Liver (tissue), 9 donors: ENCODE data around the gene CHN2. TPM values are rescaled to one million over a fixed set of nuclear protein-coding genes. Genes with fewer than 3 reads are reported as not detected.

ENCODE experiments used
- DNase-seq: peaks from one replicate; pipeline ENCODE4 v3.0.0-alpha.2; 2017; ENCODE audit warnings: low spot score
- H3K27ac ChIP-seq, 2 donors: one replicate each; pipeline ENCODE4 v1.7.0; 2013; ENCODE audit warnings: inconsistent platforms in 2 of 2, low read length in 2 of 2, control low read depth in 1 of 2, low read depth in 1 of 2, mild to moderate bottlenecking in 1 of 2
- H3K27me3 ChIP-seq, 4 donors: one replicate each; pipeline versions ENCODE4 v1.6.1 to v1.7.0; 2013; ENCODE audit warnings: low read length in 3 of 4, inconsistent platforms in 1 of 4, mild to moderate bottlenecking in 1 of 4, moderate library complexity in 1 of 4; ENCODE audit not compliant: control insufficient read depth in 4 of 4, insufficient read depth in 4 of 4
- H3K36me3 ChIP-seq, 4 donors: one replicate each; pipeline versions ENCODE4 v1.6.1 to v1.7.0; 2013; ENCODE audit warnings: low read length in 3 of 4, mild to moderate bottlenecking in 3 of 4, low read depth in 1 of 4, moderate library complexity in 1 of 4; ENCODE audit not compliant: control insufficient read depth in 4 of 4, insufficient read depth in 3 of 4
- H3K4me1 ChIP-seq, 4 donors: one replicate each; pipeline versions ENCODE4 v1.6.1 to v1.7.0; 2013; ENCODE audit warnings: low read length in 3 of 4, mild to moderate bottlenecking in 3 of 4, moderate library complexity in 1 of 4; ENCODE audit not compliant: control insufficient read depth in 4 of 4, insufficient read depth in 4 of 4
- H3K4me3 ChIP-seq, 3 donors: one replicate each; pipeline versions ENCODE4 v1.6.1 to v1.7.0; 2013; ENCODE audit warnings: low read length in 3 of 3, control low read depth in 1 of 3, low read depth in 1 of 3, mild to moderate bottlenecking in 1 of 3
- H3K9ac ChIP-seq, 2 donors: one replicate each; pipeline ENCODE4 v1.7.0; 2013; ENCODE audit warnings: low read length in 2 of 2, mild to moderate bottlenecking in 2 of 2, moderate library complexity in 2 of 2, control low read depth in 1 of 2, low read depth in 1 of 2
- H3K9me3 ChIP-seq, 4 donors: one replicate each; pipeline versions ENCODE4 v1.6.1 to v1.7.0; 2013; ENCODE audit warnings: low read length in 3 of 4; ENCODE audit not compliant: control insufficient read depth in 4 of 4
- ATF3 ChIP-seq: IDR thresholded peaks from 2 replicates; pipeline ENCODE4 v1.6.1; 2016; ENCODE audit warnings: antibody characterized with exemption
- CTCF ChIP-seq: fragments of 150-350 bp; IDR thresholded peaks from 2 replicates; pipeline ENCODE4 v1.5.1; 2017; ENCODE audit warnings: improper control_type of control experiment, low read depth, low read length; ENCODE audit not compliant: missing input control
- EGR1 ChIP-seq, 2 donors: IDR thresholded peaks; 2 replicates each; pipeline ENCODE4 v1.6.1; 2016 to 2018; ENCODE audit warnings: antibody characterized with exemption in 2 of 2, low read depth in 2 of 2
- FOXA1 ChIP-seq: IDR thresholded peaks from 2 replicates; pipeline ENCODE4 v1.6.1; 2016; ENCODE audit warnings: antibody characterized with exemption
- FOXA2 ChIP-seq: IDR thresholded peaks from 2 replicates; pipeline ENCODE4 v1.6.1; 2016; ENCODE audit warnings: antibody characterized with exemption
- GABPA ChIP-seq, 2 donors: IDR thresholded peaks in 1 of 2; conservative IDR thresholded peaks in 1 of 2; 2 replicates each; pipeline ENCODE4 v1.6.1; 2016; ENCODE audit warnings: antibody characterized with exemption in 2 of 2, mild to moderate bottlenecking in 1 of 2, moderate library complexity in 1 of 2
- HNF4A ChIP-seq, 2 donors: conservative IDR thresholded peaks; 2 replicates each; pipeline ENCODE4 v1.6.1; 2016; ENCODE audit warnings: antibody characterized with exemption in 2 of 2, mild to moderate bottlenecking in 2 of 2
- HNF4G ChIP-seq: IDR thresholded peaks from 2 replicates; pipeline ENCODE4 v1.6.1; 2016; ENCODE audit warnings: antibody characterized with exemption
- JUND ChIP-seq, 2 donors: IDR thresholded peaks; 2 replicates each; pipeline ENCODE4 v1.6.1; 2016; ENCODE audit warnings: antibody characterized with exemption in 2 of 2
- MAX ChIP-seq: IDR thresholded peaks from 2 replicates; pipeline ENCODE4 v1.6.1; 2016; ENCODE audit warnings: antibody characterized with exemption
- NR2F2 ChIP-seq: IDR thresholded peaks from 2 replicates; pipeline ENCODE4 v1.6.1; 2016; ENCODE audit warnings: antibody characterized with exemption
- RAD21 ChIP-seq, 2 donors: IDR thresholded peaks; 2 replicates each; pipeline ENCODE4 v1.6.1; 2016; ENCODE audit warnings: antibody characterized with exemption in 2 of 2, mild to moderate bottlenecking in 2 of 2
- REST ChIP-seq: IDR thresholded peaks from 2 replicates; pipeline ENCODE4 v1.6.1; 2016; ENCODE audit warnings: antibody characterized with exemption, mild to moderate bottlenecking
- RXRA ChIP-seq, 2 donors: IDR thresholded peaks; 2 replicates each; pipeline ENCODE4 v1.6.1; 2017 to 2018; ENCODE audit warnings: antibody characterized with exemption in 2 of 2, mild to moderate bottlenecking in 1 of 2
- SP1 ChIP-seq: IDR thresholded peaks from 2 replicates; pipeline ENCODE4 v1.6.1; 2018; ENCODE audit warnings: antibody characterized with exemption, mild to moderate bottlenecking
- TAF1 ChIP-seq: conservative IDR thresholded peaks from 2 replicates; pipeline ENCODE4 v1.6.1; 2016; ENCODE audit warnings: antibody characterized with exemption, mild to moderate bottlenecking
- YY1 ChIP-seq: IDR thresholded peaks from 2 replicates; pipeline ENCODE4 v1.6.1; 2016; ENCODE audit warnings: antibody characterized with exemption, mild to moderate bottlenecking
- ZBTB33 ChIP-seq: IDR thresholded peaks from 2 replicates; pipeline ENCODE4 v1.6.1; 2016; ENCODE audit warnings: antibody characterized with exemption
- WGBS: extraction: QIAGEN DNeasy Blood & Tissue Kit; methylation state at CpG from one replicate; pipeline ENCODE4 v1.1.7; 2013; 5-methylcytosine and 5-hydroxymethylcytosine counted together
- polyA plus RNA-seq, 2 donors: library from polyadenylated mRNA; stranded (reverse) in 1 of 2; unstranded in 1 of 2; fragments of 200-250 nt in 1 of 2; fragments of >200 nt in 1 of 2; fragmentation: Nextera tagmentation in 1 of 2; extraction: Ambion mirVana in 1 of 2; gene quantifications; one replicate each; pipeline versions ENCODE4 v1.2.1 to v1.2.3, GENCODE V29; 2013 to 2015
- total RNA-seq, 2 donors: library from RNA; depleted of rRNA; stranded (reverse); fragments of >200 nt; gene quantifications; one replicate each; pipeline ENCODE4 v1.2.3, GENCODE V29; 2014
- donor health status: healthy.
- donor health status: healthy.
- donor health status: healthy.
- donor health status: healthy.
- donor health status: healthy.

Gene CHN2
- total and polyA plus RNA-seq, 4 donors, result 8.3 to 25.4 (median 17.8) TPM

- 46% methylated on average over 7 of the region's 7 CpGs for WGBS
- Histone ChIP-seq H3K27me3 (no peaks in the 10 kb centered on the region), H3K36me3 (no peaks in the 10 kb centered on the region), H3K9me3 (no peaks in the 10 kb centered on the region), H3K4me1 (peaks cover 13 to 40% (median 31%) of the 10 kb centered on the region in 4 donors), H3K4me3 (no peak overlapping the region), H3K27ac (peak overlapping the region; percentile 54 to 67), H3K9ac (peak overlapping the region in 1 of 2 donors; percentile 9)
- TF ChIP-seq SP1, result peak; percentile 5
- TF ChIP-seq FOXA2, result no peak
- TF ChIP-seq HNF4A (conservative IDR thresholded peaks at IDR 0.05), result peak; percentile 3 to 44
- TF ChIP-seq RXRA (IDR thresholded peaks at IDR 0.05), result no peak
- no peak for DNase-seq
These were observed 54.8 kb downstream of the CHN2 start for GRCh38 chr7:29249383-29249750.

GRCh38 chr7:29249860-29250259 lies 55.3 kb downstream of the CHN2 start:
- 84% methylated on average over 1 of the region's 1 CpG for WGBS

More at GRCh38 chr7:29249860-29250259, 55.3 kb downstream of the CHN2 start:
- H3K9me3 ChIP-seq, result no peaks in the 10 kb centered on the region
- H3K4me3 ChIP-seq, result no peak overlapping the region
- H3K27me3 ChIP-seq, result no peaks in the 10 kb centered on the region
- peak overlapping the region in 1 of 2 donors; percentile 67 for H3K27ac ChIP-seq
- TF ChIP-seq ZBTB33 (no peak), CTCF (no peak), FOXA1 (no peak), YY1 (no peak), RAD21 (IDR thresholded peaks at IDR 0.05) (no peak), EGR1 (IDR thresholded peaks at IDR 0.05; ENCODE audit: low read depth in 2 of 2) (no peak), HNF4A (conservative IDR thresholded peaks at IDR 0.05) (no peak), GABPA (IDR thresholded peaks at IDR 0.05 in 1 of 2, conservative IDR thresholded peaks at IDR 0.05 in 1 of 2) (no peak), MAX (no peak), FOXA2 (no peak), ATF3 (no peak), JUND (IDR thresholded peaks at IDR 0.05) (no peak), NR2F2 (no peak), HNF4G (no peak), TAF1 (no peak), SP1 (no peak), REST (no peak), RXRA (IDR thresholded peaks at IDR 0.05) (no peak)
- H3K36me3 ChIP-seq, result no peaks in the 10 kb centered on the region
- no peak overlapping the region for H3K9ac ChIP-seq
- H3K4me1 ChIP-seq, result peaks cover 13 to 45% (median 31%) of the 10 kb centered on the region in 4 donors
- DNase-seq, result no peak
